HG02588 (cell line): ENCODE measurements around the gene BTRC.

ENCODE experiments used
- ATAC-seq: cut with Tn5 transposase; IDR thresholded peaks from one replicate; pipeline ENCODE4 v1.9.1; 2021; ENCODE audit warnings: mild to moderate bottlenecking, moderate library complexity; ENCODE audit not compliant: unreplicated experiment

Gene BTRC

GRCh38 chr10:101441541-101442455 lies 87.8 kb downstream of the BTRC start:
- ATAC-seq = no peak

GRCh38 chr10:101442456-101442800 lies 88.5 kb downstream of the BTRC start:
- ATAC-seq = no peak

GRCh38 chr10:101444058-101444898 lies 90.3 kb downstream of the BTRC start:
- no peak for ATAC-seq

GRCh38 chr10:101446071-101446470 lies 92.1 kb downstream of the BTRC start:
- no peak for ATAC-seq

GRCh38 chr10:101446947-101447346 lies 93.0 kb downstream of the BTRC start:
- ATAC-seq = no peak

- no peak for ATAC-seq
Observed at GRCh38 chr10:101447477-101447876, 93.5 kb downstream of the BTRC start.

GRCh38 chr10:101450277-101451080 lies 96.5 kb downstream of the BTRC start:
- no peak for ATAC-seq

- ATAC-seq = no peak
Observed at GRCh38 chr10:101451261-101451660, 97.3 kb downstream of the BTRC start.

GRCh38 chr10:101451667-101452069 lies 97.7 kb downstream of the BTRC start:
- ATAC-seq = no peak

GRCh38 chr10:101452176-101452575 lies 98.2 kb downstream of the BTRC start:
- ATAC-seq = no peak

- no peak for ATAC-seq
Observed at GRCh38 chr10:101452593-101452992, 98.6 kb downstream of the BTRC start.

- no peak for ATAC-seq
Observed at GRCh38 chr10:101453318-101453717, 99.4 kb downstream of the BTRC start.

- no peak for ATAC-seq
Observed at GRCh38 chr10:101453791-101454718, 100.1 kb downstream of the BTRC start.

- no peak for ATAC-seq
Observed at GRCh38 chr10:101458869-101459268, 104.9 kb downstream of the BTRC start.

- ATAC-seq = no peak
Observed at GRCh38 chr10:101464082-101464481, 110.1 kb downstream of the BTRC start.

GRCh38 chr10:101464599-101464998 lies 110.6 kb downstream of the BTRC start:
- no peak for ATAC-seq

GRCh38 chr10:101466016-101466912 lies 112.3 kb downstream of the BTRC start:
- ATAC-seq = no peak

- no peak for ATAC-seq
Observed at GRCh38 chr10:101467286-101467770, 113.4 kb downstream of the BTRC start.

- ATAC-seq = no peak
Observed at GRCh38 chr10:101468159-101468558, 114.2 kb downstream of the BTRC start.
